ENCODE measurements around the gene ATRNL1.
"Not testable (repeated sequence)": the region's sequence is repeated elsewhere in the genome, so short reads cannot be mapped to it uniquely, and the experiment has no call there.

Gene ATRNL1

DNA sequence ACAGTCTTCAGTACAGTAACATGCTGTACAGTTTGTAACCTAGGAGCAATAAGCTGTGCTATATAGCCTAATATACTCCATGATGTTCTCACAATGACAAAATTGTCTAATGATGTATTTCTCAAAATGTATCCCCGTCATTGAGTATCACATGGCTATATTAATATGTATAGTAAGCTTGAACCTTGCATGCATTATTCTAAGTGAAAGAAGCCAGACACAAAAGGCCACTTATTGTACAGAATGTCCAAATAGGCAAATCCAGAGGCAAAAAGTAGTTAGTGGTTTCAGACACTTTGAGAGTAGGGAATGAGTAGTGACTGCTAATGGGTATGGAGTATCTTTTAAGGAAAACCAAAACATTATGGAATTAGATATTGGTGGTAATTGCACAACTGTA is 545.1 kb downstream of the ATRNL1 start:
- DNase-seq = no peak

GRCh38 chr10:115649217-115649616 is 556.1 kb downstream of the ATRNL1 start:
- no peak for DNase-seq

GRCh38 chr10:115653473-115653872 is 560.3 kb downstream of the ATRNL1 start:
- DNase-seq = no peak

DNA sequence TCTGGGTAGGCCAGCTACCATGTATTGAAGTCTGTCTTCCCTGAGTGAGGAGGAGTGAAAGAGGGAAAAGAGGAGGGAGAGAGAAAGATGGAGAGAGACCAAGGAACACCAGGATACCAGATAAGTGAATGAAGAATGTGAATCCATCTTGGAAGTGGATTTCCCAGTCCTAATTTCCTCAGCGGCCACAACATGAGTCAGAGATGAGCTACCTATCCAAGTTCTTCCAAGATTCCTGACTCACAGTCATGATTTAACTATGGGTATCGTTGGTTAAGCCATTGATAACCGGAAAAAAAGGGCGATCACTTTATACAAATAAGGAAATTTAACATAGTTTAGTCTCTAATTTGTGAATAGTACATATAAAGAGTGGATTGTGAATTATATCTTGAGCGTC is 561.8 kb downstream of the ATRNL1 start:
- peak; percentile 28 for DNase-seq

DNA sequence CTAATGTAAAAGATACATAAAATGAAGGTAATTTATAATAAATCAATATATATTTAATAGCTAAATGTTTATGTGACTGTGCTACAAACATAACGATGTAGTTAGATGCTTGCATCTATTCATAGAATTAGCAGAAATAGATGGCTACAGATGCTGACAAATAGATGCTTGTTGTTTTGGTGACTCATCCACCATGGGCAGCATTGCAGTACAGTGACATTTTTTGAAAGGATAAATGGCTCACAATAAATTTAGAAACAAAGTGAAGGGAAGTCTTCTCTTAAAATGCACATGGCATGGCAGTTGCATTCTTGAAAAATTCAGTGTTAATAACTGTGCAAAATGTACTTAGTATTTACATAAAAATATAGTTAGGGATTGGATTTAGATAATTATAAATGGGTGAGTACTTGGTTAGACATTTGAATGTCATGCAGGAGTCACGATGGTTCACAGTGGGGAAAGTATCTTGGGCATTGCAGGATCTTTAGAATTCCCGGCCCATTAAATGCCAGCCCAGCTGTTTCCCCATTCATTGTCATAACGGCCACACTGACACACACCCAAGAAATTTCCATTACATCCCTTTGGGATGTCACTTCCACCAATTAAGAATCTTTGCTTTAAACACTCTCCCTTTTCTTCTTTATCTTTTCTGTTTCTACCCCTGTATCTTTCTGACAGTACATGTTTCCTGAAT is 564.1 kb downstream of the ATRNL1 start:
- DNase-seq = no peak

- no peak for DNase-seq
Measured at GRCh38 chr10:115659616-115660015, 566.5 kb downstream of the ATRNL1 start.

DNA sequence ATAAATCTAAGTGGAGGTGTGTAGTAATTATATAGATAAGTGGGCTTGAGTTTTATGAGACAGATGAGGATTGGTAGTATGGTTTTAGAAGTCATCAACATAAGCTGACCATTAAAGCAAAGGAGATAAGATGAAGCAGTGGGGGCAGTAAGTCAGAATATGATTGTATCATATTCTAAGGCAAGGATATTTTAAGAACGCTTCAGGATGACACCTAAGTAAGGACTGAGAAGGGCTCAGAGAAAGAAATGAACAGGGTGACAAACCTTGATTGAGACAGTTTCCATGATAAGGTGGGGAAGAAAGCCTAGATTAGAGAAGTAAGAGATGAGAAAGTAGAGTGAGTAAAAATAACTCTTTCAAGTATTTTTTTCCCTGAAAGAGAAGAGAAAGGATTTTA is 567.2 kb downstream of the ATRNL1 start:
- no peak for DNase-seq

DNA sequence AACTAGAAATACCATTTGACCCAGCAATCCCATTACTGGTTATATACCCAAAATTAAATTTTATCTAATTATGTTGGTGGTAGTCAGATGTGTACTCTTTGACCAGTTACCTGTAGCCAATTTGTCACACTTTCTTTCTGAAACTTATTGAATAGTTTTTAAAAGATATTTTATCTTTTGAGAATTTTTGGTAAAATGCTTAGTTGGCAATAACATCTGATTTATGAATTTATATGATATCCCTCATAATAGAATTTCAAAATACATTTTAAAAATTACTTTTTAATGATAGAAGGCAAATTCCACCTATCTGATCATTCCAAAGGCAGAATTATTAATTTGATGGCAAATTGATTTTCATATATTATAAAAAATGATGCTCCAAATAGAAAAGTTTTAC is 569.3 kb downstream of the ATRNL1 start:
- DNase-seq = no peak

DNA sequence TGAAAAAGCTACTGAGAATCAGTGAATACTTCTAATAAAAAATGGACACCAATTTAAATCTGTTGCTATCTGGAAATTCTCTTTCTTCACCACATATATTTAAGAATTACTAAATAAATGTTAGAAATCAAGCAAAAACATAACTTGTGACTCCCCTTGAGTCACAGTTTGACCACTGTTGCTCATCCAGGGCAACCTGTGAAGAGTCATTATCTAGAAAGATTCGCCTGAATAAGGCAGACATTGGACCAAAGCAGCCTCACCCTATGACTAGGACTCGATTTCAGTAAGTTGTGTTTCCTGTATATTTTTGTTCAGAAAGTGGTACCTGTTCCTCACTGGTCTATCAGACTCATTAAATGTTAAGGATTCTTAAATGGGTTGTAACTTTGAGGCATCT is 572.4 kb downstream of the ATRNL1 start:
- DNase-seq = peak; percentile 3

GRCh38 chr10:115674496-115674895 is 581.3 kb downstream of the ATRNL1 start:
- peak; percentile 68 for DNase-seq

DNA sequence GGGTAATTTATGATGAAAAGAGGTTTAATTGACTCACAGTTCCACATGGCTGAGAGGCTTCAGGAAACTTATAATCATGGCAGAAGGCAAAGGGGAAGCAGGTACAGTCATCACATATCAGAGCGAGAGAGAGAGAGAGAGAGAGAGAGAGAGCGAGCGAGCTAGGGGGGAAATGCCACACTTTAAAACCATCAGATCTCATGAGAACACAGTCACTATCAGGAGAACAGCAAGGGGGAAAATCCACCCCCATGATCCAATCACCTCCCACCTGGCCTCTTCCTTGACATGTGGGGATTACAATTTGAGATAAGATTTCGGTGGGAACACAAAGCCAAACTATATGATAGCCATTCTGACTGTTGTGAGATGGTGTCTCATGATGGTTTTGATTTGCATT is 603.6 kb downstream of the ATRNL1 start:
- no peak for DNase-seq

- DNase-seq = peak; percentile 31
Measured at GRCh38 chr10:115706026-115706425, 612.9 kb downstream of the ATRNL1 start.

DNA sequence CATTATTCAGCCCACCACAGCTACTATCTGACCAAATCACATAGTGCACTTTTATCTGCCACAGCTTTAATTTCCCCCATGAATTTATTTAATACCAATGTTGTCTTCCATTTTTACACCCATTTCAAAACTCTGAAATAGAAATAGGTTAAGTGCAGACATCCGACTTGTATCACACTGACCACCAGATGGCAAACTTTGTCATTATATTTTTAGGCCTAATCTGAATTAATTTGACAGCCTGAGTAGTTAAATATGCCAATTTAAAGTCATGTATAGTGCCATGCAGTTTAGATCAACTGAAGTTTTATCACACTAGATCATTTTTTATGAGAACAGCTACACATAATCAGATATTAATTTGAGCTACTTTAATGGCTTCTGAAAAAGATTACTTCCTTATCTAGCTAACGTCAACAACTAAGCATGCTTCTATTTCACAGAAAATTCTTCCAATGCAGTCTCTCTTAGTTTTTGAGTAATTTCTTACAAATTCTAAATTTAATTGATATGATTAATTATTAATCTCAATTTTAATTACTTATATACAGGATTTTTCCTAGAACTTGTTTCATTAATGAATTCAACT is 613.4 kb downstream of the ATRNL1 start:
- peak; percentile 40 for DNase-seq

GRCh38 chr10:115710136-115710535 is 617.0 kb downstream of the ATRNL1 start:
- no peak for DNase-seq

- no peak for DNase-seq
Measured at GRCh38 chr10:115711306-115711705, 618.1 kb downstream of the ATRNL1 start.

- DNase-seq = no peak
Measured at GRCh38 chr10:115720121-115720520, 627.0 kb downstream of the ATRNL1 start.

DNA sequence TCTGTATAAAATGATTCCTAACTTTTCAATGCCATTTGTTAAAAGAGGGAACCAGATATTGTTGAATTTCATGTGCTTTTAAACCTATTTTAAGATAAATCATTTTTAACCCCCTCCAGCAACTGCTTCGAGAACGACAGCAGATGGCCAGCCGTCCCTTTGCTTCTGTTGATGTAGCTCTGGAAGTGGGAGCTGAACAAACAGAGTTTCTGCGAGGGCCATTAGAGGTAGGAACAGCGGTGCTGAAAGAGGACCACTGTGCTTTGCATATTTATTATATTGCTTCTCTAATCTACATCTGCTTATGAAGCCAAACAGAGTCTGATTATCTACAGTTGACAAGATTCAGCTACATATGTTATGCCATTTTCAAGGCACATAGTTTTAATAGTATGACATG is 634.0 kb downstream of the ATRNL1 start:
- DNase-seq = no peak

DNA sequence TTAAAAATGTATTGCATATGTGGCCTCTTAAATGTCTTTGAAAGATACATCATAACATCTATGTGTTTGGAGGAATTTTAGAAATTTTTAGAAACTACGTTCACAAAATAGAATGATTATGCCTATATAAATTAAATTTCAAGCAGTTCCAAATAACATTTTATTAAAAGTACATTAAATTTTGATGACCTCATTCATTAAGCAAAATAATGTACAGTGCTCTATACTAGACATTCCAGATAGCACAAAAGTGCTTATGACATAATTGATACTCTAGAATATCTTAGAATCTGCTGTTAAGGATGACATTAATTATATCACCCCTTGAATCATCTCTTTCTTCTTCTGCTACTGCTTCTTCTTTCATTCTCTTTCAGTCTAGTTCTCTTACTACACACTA is 650.9 kb downstream of the ATRNL1 start:
- DNase-seq = no peak

DNA sequence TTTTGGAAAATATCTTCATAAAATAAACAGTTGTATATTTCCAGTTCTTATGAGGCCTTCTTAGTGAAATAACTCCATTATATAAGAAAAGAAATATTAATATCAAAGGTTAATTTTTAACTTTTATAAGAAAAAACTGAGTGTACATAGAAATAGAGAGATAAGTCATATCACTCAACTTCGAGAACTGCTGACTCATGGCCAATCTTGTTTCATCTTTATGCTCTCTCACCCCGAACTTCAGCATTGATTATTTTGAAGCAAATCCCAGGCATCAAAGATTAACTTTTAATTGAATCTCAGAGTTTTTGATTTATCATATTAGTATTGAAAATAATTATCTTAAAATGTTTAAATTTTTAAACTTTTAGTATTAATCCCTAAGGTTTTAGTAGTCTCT is 652.8 kb downstream of the ATRNL1 start:
- no peak for DNase-seq

DNA sequence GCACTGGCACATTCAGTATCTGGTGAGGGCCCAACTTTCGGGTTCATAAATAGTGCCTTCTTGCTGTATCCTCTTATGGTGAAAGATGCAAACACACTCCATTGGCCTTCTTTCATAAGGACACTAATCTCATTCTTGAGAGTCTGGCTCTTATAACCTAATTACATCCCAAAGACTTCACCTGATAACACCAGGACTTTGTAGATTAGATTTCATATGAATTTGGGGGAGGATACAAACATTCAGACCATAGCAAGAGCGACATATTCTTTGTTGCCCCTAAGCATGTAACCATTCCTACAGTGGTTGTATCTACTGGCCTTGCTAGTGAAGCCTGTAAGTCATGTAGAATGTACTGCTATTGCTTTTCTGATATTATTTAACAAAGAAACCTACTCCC is 654.6 kb downstream of the ATRNL1 start:
- no peak for DNase-seq

- DNase-seq = not testable (repeated sequence)
Measured at GRCh38 chr10:115758488-115758887, 665.3 kb downstream of the ATRNL1 start.

DNA sequence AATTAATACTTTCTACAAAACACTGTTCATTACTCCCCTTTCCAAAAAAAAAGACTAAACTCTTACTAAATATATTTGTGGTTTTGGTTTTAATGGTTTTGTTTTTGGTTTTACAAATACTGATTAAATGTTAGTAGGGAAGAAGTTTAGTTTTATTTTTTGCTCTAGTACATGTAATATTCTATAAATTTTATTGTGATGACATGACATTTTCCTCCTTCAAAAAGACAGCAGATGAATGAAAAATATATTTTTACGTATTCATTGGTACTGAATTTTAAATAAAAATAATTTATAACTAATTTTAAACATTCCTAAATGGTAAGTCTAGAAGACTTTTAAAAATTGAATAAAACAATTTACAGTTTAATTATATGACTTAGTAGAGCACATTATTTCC is 667.0 kb downstream of the ATRNL1 start:
- no peak for DNase-seq

- DNase-seq = no peak
Measured at GRCh38 chr10:115761166-115761565, 668.0 kb downstream of the ATRNL1 start.

GRCh38 chr10:115762029-115762428 is 668.9 kb downstream of the ATRNL1 start:
- DNase-seq = peak; percentile 61

DNA sequence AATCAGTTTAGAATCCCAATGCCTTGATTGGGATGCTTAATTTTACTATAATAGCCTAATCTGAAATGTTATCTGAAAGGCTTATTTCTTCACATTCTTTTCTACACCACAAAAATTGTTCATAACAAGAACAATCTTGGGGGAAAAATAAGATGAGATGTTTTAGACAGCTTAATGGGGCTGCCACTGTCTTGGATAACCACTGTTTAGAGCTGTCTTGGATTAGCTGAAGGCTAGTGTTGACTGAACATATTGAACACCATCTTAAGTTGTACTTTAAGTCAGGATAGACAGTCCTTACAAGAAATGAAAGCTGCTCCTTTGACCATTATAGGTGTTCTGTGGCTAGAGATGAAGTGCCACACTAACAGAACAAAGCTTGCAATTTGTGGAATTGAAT is 678.6 kb downstream of the ATRNL1 start:
- DNase-seq = peak; percentile 18
